Trophoblast cell (in vitro differentiated cells and primary cell): ENCODE measurements around the gene APCDD1.
A peak's percentile ranks its signal among the peaks of the same experiment; 100 is the strongest.

Experiments
- DNase-seq, 2 donors: peaks; one replicate each; pipeline ENCODE4 v3.0.0-alpha.2; 2016
- H2AFZ ChIP-seq: 2 replicates; pipeline ENCODE4 v1.6.1; 2013; ENCODE audit warnings: low read length, moderate library complexity, mild to moderate bottlenecking; ENCODE audit not compliant: insufficient read depth, poor library complexity
- H2AK5ac ChIP-seq: 2 replicates; pipeline ENCODE4 v1.6.1; 2013; ENCODE audit warnings: mild to moderate bottlenecking, low read length
- H2BK120ac ChIP-seq: 2 replicates; pipeline ENCODE4 v1.6.1; 2013; ENCODE audit warnings: low read length, mild to moderate bottlenecking, moderate library complexity; ENCODE audit not compliant: insufficient read depth, poor library complexity
- H2BK12ac ChIP-seq: 2 replicates; pipeline ENCODE4 v1.6.1; 2013; ENCODE audit warnings: mild to moderate bottlenecking, low read length, moderate library complexity
- H2BK5ac ChIP-seq: 2 replicates; pipeline ENCODE4 v1.6.1; 2013; ENCODE audit warnings: low read length, low read depth, moderate library complexity, mild to moderate bottlenecking; ENCODE audit not compliant: poor library complexity
- H3K14ac ChIP-seq: 2 replicates; pipeline ENCODE4 v1.6.1; 2013; ENCODE audit warnings: mild to moderate bottlenecking, low read length
- H3K18ac ChIP-seq: 2 replicates; pipeline ENCODE4 v1.6.1; 2013; ENCODE audit warnings: mild to moderate bottlenecking, low read length
- H3K23ac ChIP-seq: 2 replicates; pipeline ENCODE4 v1.6.1; 2013; ENCODE audit warnings: low read length
- H3K27ac ChIP-seq: 2 replicates; pipeline ENCODE4 v1.5.1; 2013; ENCODE audit warnings: low read depth, mild to moderate bottlenecking, inconsistent platforms, low read length, moderate library complexity
- H3K27me3 ChIP-seq: 2 replicates; pipeline ENCODE4 v1.6.1; 2013; ENCODE audit warnings: inconsistent platforms, mild to moderate bottlenecking, low read length, moderate library complexity; ENCODE audit not compliant: insufficient read depth
- H3K36me3 ChIP-seq, 2 experiments: 1 replicate in 1 of 2; 2 replicates in 1 of 2; pipeline ENCODE4 v1.6.1; 2013; ENCODE audit warnings: low read length in 2 of 2, mild to moderate bottlenecking in 2 of 2, moderate library complexity in 1 of 2; ENCODE audit not compliant: insufficient read depth in 2 of 2, control insufficient read depth in 1 of 2
- H3K4ac ChIP-seq: 2 replicates; pipeline ENCODE4 v1.6.1; 2013; ENCODE audit warnings: low read depth, mild to moderate bottlenecking, low read length, moderate library complexity
- H3K4me1 ChIP-seq, 2 experiments: 1 replicate in 1 of 2; 2 replicates in 1 of 2; pipeline ENCODE4 v1.6.1; 2013; ENCODE audit warnings: low read length in 2 of 2, mild to moderate bottlenecking in 2 of 2, moderate library complexity in 1 of 2; ENCODE audit not compliant: insufficient read depth in 2 of 2, control insufficient read depth in 1 of 2
- H3K4me2 ChIP-seq: 2 replicates; pipeline ENCODE4 v1.6.1; 2013; ENCODE audit warnings: inconsistent platforms, mild to moderate bottlenecking, low read length, moderate library complexity
- H3K4me3 ChIP-seq: 2 replicates; pipeline ENCODE4 v1.5.1; 2013; ENCODE audit warnings: mild to moderate bottlenecking, low read depth, low read length, inconsistent platforms
- H3K79me1 ChIP-seq: one replicate; pipeline ENCODE4 v1.6.1; 2013; ENCODE audit warnings: low read length
- H3K79me2 ChIP-seq: 2 replicates; pipeline ENCODE4 v1.6.1; 2013; ENCODE audit warnings: low read length, mild to moderate bottlenecking; ENCODE audit not compliant: control insufficient read depth, insufficient read depth, poor library complexity
- H3K9ac ChIP-seq: 2 replicates; pipeline ENCODE4 v1.6.1; 2013; ENCODE audit warnings: mild to moderate bottlenecking, low read length
- H3K9me3 ChIP-seq: 2 replicates; pipeline ENCODE4 v1.6.1; 2013; ENCODE audit warnings: low read depth, mild to moderate bottlenecking, control low read depth, inconsistent platforms, low read length; ENCODE audit not compliant: insufficient read depth
- H4K12ac ChIP-seq: 2 replicates; pipeline ENCODE4 v1.6.1; 2013; ENCODE audit warnings: low read depth, mild to moderate bottlenecking, low read length, moderate library complexity
- H4K8ac ChIP-seq: 2 replicates; pipeline ENCODE4 v1.6.1; 2013; ENCODE audit warnings: low read depth, mild to moderate bottlenecking, low read length, moderate library complexity
- H4K91ac ChIP-seq: one replicate; pipeline ENCODE4 v1.6.1; 2013; ENCODE audit warnings: low read depth, mild to moderate bottlenecking, low read length, moderate library complexity
- WGBS: extraction: QIAGEN DNeasy Blood & Tissue Kit; methylation state at CpG from one replicate; pipeline ENCODE4 v1.1.7; 2013; ENCODE audit warnings: missing lambda C conversion rate; ENCODE audit not compliant: insufficient read length, insufficient coverage; ENCODE audit errors: extremely low coverage; 5-methylcytosine and 5-hydroxymethylcytosine counted together

The APCDD1 gene

GRCh38 chr18:10487154-10487553 lies 32.7 kb downstream of the APCDD1 start:
- Histone ChIP-seq H2BK12ac (no peak overlapping the region), H3K27me3 (no peaks in the 10 kb centered on the region), H3K14ac (no peak overlapping the region), H4K91ac (no peak overlapping the region), H3K4me3 (no peak overlapping the region), H3K18ac (no peak overlapping the region), H2AFZ (no peak overlapping the region), H2BK120ac (no peak overlapping the region), H3K9me3 (no peaks in the 10 kb centered on the region), H4K8ac (no peak overlapping the region), H3K36me3 (no peaks in the 10 kb centered on the region), H3K79me2 (no peaks in the 10 kb centered on the region), H2AK5ac (no peak overlapping the region), H3K79me1 (no peaks in the 10 kb centered on the region), H3K23ac (no peak overlapping the region), H3K4me2 (no peak overlapping the region), H3K27ac (no peak overlapping the region), H3K9ac (no peak overlapping the region), H4K12ac (no peak overlapping the region), H3K4ac (no peak overlapping the region), H2BK5ac (no peak overlapping the region), H3K4me1 (no peaks in the 10 kb centered on the region)
- WGBS, result no CpG with 5 or more reads among the region's 6 CpGs
- DNase-seq, result no peak

DNA sequence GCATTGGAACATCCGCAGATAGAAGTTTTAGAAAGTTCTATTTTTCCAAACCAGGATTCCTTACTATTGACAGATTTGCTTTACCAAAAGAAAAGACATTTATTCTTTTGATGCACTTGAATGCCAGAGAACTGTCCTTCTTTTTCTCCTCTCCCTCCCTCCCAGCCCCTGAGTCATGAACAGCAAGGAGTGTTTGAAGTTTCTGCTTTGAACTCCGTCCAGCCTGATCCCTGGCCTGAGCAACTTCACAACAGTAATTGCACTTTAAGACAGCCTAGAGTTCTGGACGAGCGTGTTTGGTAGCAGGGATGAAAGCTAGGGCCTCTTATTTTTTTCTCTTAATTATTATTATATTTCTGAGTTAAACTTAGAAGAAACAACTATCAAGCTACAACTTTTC lies 33.6 kb downstream of the APCDD1 start:
- no CpG with 5 or more reads among the region's 4 CpGs for WGBS
- Histone ChIP-seq H3K23ac (no peak overlapping the region), H3K9me3 (no peaks in the 10 kb centered on the region), H3K4me2 (no peak overlapping the region), H4K8ac (no peak overlapping the region), H3K4me3 (no peak overlapping the region), H3K9ac (no peak overlapping the region), H3K14ac (no peak overlapping the region), H3K27ac (no peak overlapping the region), H2BK120ac (no peak overlapping the region), H3K79me1 (no peaks in the 10 kb centered on the region), H2AK5ac (no peak overlapping the region), H2AFZ (no peak overlapping the region), H3K36me3 (no peaks in the 10 kb centered on the region), H3K27me3 (no peaks in the 10 kb centered on the region), H2BK12ac (no peak overlapping the region), H3K79me2 (no peaks in the 10 kb centered on the region), H3K4ac (no peak overlapping the region), H4K91ac (no peak overlapping the region), H4K12ac (no peak overlapping the region), H3K4me1 (no peaks in the 10 kb centered on the region), H2BK5ac (no peak overlapping the region), H3K18ac (no peak overlapping the region)
- DNase-seq, result no peak

- H4K8ac ChIP-seq, result no peak overlapping the region
- H3K27ac ChIP-seq, result no peak overlapping the region
- no peak overlapping the region for H2AFZ ChIP-seq
- no peak overlapping the region for H4K12ac ChIP-seq
- H3K4me1 ChIP-seq, result no peaks in the 10 kb centered on the region
- no peak overlapping the region for H2BK12ac ChIP-seq
- H3K18ac ChIP-seq, result no peak overlapping the region
- no peak overlapping the region for H3K23ac ChIP-seq
- H3K14ac ChIP-seq, result no peak overlapping the region
- no peak overlapping the region for H3K4ac ChIP-seq
- H4K91ac ChIP-seq, result no peak overlapping the region
- H2BK120ac ChIP-seq, result no peak overlapping the region
- no peaks in the 10 kb centered on the region for H3K9me3 ChIP-seq
- no peak overlapping the region for H3K4me2 ChIP-seq
- no CpG with 5 or more reads among the region's 14 CpGs for WGBS
- no peaks in the 10 kb centered on the region for H3K27me3 ChIP-seq
- peak; percentile 59 to 61 for DNase-seq
- no peaks in the 10 kb centered on the region for H3K79me2 ChIP-seq
- no peak overlapping the region for H2BK5ac ChIP-seq
- H3K79me1 ChIP-seq, result no peaks in the 10 kb centered on the region
- no peak overlapping the region for H2AK5ac ChIP-seq
- no peak overlapping the region for H3K4me3 ChIP-seq
- H3K36me3 ChIP-seq, result no peaks in the 10 kb centered on the region
- no peak overlapping the region for H3K9ac ChIP-seq
Observed at GRCh38 chr18:10490401-10491165, 36.1 kb downstream of the APCDD1 start.

- Histone ChIP-seq H3K4me3 (no peak overlapping the region), H3K36me3 (no peaks in the 10 kb centered on the region), H2AK5ac (no peak overlapping the region), H3K27me3 (no peaks in the 10 kb centered on the region), H3K9me3 (no peaks in the 10 kb centered on the region), H3K23ac (no peak overlapping the region), H2BK5ac (no peak overlapping the region), H3K9ac (no peak overlapping the region), H2AFZ (no peak overlapping the region), H4K8ac (no peak overlapping the region), H3K4me1 (no peaks in the 10 kb centered on the region), H3K4me2 (no peak overlapping the region), H2BK12ac (no peak overlapping the region), H4K91ac (no peak overlapping the region), H3K79me2 (no peaks in the 10 kb centered on the region), H3K4ac (no peak overlapping the region), H3K14ac (no peak overlapping the region), H3K79me1 (no peaks in the 10 kb centered on the region), H3K27ac (no peak overlapping the region), H4K12ac (no peak overlapping the region), H3K18ac (no peak overlapping the region), H2BK120ac (no peak overlapping the region)
- DNase-seq, result no peak
- WGBS, result no CpG with 5 or more reads among the region's 2 CpGs
Observed at GRCh38 chr18:10495936-10496335, 41.5 kb downstream of the APCDD1 start.
